ENCODE data around the gene PGGHG. TPM values are rescaled to one million over a fixed set of nuclear protein-coding genes. Genes with fewer than 3 reads are reported as not detected.

Gene PGGHG
- 14.0 TPM for total RNA-seq

DNA sequence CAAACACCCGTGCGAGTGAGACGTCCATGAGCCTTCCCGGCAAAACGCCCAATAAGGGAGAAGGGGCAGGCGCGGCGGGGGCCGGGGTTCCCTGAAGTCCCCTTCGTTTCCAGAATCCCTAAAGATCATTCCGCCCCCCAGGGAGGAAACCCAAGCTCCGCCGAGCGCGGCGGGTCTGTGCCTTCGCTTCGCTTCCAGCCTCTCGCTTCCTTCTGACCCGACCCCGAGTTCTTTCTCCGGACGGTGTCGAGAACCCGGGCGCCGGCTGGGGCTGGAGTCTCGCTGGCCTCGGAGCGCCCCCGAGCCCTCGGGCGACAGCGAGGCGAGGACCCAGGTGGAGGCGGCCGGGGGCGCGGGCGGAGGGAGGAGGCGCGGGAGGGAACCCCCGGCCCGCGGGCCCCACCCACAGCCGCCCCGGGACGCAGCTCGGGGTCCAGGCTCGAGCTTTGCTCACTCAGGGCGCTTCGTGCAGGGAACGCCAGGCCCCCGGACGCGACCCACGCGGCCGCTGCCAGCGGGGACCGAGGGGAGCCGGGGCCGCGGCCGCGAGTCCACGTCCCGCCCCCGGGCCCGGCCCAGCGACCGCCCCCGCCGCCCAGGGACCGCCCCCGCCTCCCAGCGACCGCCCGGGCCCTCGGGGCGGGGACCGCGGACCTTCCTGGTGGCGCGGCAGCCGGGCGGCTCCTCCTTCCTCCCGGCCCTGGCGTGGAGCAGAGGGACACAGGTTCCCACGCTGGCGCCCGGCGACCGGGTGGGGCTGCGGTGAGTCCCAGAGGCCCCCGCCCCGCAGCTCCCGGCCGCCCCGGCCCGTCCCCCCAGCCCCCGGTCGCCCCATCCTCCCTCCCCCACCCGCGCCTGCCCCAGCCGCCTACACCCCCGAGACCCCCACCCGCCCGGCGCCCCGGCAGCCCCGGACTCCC is at the start of gene PGGHG:
Gene PGGHG (plus strand): TSS at position 649 of the 920 bp plus-strand sequence. CDS start 691 bp downstream, outside the sequence.
- peak; percentile 54 for DNase-seq

- no peak for DNase-seq
Observed at GRCh38 chr11:240315-240714, 48.6 kb upstream of the PGGHG start.

- DNase-seq, result no peak
Observed at GRCh38 chr11:241634-242033, 47.3 kb upstream of the PGGHG start.

DNA sequence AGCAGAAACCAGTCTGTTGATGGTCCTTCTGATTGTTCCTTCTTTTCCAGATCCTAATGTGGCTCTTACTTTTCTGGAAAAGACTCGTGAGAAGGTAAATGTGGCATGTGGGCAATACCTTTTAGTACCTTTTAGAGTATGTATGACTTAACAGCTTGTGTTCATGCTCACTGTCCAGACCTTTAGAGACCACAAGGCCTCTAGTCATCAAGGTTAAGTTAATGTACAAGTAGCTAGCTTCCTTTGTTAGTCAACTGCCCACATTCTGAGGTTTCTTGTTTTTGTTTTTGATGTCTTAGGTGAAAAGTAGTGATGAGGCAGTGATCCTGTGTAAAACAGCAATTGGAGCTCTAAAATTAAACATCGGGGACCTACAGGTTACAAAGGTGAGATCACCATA is 44.5 kb upstream of the PGGHG start:
- DNase-seq, result no peak

DNA sequence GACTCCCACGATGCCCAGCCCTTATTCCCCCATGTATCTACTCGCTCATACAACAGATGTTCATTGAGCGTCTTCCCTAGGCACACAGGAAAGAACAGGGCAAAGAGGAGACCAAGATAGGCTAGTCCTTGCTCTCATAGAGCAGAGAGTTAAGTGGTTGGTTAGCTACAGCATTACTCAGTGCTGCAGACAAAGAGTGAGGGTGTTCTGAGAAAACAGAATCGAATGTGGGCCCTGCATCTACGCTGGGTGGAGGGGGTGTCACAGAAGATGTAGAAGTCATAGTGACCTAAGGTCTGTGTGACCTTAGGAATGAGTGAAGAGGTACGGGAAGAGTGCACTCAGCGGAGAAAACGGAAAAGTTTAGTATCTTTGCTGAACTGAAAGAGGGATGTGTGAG is 39.9 kb upstream of the PGGHG start:
- DNase-seq, result no peak

- DNase-seq, result no peak
Observed at GRCh38 chr11:250274-250673, 38.7 kb upstream of the PGGHG start.

GRCh38 chr11:250740-251299 is 38.1 kb upstream of the PGGHG start:
- DNase-seq, result peak; percentile 60

GRCh38 chr11:251550-251949 is 37.4 kb upstream of the PGGHG start:
- DNase-seq, result no peak

DNA sequence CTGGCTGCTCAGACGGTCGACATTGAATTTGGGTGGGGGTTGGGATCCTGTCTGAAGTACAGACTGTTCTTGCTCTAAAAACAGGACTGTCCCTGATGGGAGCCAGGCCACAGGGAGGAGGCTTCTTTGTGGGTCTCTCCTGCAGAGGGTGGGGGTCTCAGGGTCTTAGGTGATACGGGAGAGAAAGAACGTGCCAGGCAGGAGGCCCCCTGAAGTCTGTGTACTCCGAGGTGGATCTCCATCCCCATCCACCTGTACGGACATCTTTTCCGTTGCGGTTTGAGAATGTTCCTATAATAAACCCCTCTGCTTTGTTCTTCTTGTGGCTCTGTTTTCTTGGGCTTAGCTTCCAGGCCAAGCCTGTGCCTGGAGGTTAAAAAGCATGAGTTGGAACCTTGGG is 36.3 kb upstream of the PGGHG start:
- no peak for DNase-seq

- no peak for DNase-seq
Observed at GRCh38 chr11:253160-253885, 35.6 kb upstream of the PGGHG start.

- no peak for DNase-seq
Observed at GRCh38 chr11:253886-254270, 35.0 kb upstream of the PGGHG start.

DNA sequence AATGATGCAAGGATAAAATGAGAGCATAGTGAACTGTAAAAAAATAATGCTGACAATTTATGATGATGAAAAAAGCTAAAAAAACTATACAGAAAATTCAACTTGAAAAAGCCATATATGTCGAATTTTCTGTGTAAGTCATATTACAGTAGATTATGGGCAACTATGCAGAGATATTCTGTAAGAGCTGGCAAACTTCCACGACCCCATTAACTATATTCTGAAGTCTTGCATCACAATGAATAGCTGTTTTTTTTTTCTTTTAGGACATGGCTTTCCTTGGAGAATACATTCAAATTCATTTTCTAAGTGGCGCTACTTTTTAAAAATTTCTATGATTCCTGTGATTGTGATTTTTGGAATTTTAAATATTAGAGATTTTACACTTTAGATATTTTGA is 33.8 kb upstream of the PGGHG start:
- no peak for DNase-seq

DNA sequence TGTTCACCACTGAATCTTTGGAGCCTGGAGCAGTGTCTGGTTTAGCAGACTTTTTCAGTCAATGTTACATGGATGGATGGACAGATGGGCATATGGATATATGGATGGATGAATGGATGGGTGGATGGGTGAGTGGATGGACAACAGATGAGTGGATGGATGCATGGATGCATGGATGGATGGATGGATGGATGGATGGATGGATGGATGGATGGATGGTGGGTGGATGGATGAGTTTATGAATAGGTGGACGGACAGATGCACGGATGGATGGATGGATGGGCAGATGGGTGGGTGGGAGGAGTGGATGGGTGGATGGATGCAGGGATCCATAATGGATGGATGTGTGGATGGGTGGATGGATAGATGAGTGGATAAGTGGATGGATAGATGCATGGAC is 33.1 kb upstream of the PGGHG start:
- no peak for DNase-seq

GRCh38 chr11:256952-257737 is 31.8 kb upstream of the PGGHG start:
- DNase-seq, result no peak

- DNase-seq, result no peak
Observed at GRCh38 chr11:257766-258493, 31.0 kb upstream of the PGGHG start.

GRCh38 chr11:259413-259812 is 29.5 kb upstream of the PGGHG start:
- no peak for DNase-seq

DNA sequence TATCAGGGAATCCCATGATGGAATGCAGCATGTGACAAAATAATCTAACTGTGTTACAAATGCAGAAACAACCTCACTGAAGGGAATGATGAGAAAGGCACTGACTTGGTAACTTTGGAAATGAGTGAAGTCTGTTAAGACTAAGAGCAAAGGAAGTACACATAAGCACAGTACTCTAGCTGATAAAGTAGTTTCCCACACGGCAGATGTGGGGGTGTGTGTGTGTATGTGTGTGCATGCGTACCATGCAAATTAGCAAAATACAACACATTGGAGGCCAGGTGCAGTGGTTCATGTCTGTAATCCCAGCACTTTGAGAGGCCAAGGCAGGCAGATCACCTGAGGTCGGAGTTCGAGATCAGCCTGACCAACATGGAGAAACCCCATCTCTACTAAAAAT is 27.3 kb upstream of the PGGHG start:
- DNase-seq, result no peak

DNA sequence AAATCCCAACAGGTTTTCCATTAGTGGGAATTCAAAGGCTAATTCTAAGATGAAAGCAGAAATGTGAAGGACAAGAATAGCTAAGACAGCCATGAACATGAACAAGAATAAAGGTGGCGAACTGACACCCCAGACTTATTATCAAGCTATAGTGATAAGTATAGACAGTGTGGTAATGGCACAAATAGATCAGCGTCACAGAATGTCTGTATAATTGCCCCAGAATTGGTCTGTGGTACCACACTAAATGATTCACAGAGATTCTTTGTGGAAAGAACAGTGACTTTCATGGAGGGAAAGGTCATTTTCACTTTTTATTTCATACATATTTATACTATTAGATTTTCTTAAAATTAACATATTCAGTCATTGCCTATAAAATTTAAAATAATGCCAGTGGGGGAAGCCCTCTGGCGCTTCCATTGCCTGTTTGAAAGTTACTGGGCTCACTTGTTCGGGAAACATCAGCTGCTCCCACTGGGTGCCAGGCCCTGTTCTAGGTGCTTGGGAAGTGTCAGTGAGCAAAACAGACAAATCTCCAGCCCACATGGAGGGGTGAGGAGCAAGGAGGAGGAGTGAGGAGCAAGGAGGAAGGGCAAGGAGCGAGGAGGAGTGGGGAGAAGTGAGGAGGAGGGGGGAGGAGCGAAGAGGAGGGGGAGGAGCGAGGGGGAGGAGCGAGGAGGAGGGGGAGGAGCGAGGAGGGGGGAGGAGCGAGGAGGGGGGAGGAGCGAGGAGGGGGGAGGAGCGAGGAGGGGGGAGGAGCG is 22.1 kb upstream of the PGGHG start:
- no peak for DNase-seq

DNA sequence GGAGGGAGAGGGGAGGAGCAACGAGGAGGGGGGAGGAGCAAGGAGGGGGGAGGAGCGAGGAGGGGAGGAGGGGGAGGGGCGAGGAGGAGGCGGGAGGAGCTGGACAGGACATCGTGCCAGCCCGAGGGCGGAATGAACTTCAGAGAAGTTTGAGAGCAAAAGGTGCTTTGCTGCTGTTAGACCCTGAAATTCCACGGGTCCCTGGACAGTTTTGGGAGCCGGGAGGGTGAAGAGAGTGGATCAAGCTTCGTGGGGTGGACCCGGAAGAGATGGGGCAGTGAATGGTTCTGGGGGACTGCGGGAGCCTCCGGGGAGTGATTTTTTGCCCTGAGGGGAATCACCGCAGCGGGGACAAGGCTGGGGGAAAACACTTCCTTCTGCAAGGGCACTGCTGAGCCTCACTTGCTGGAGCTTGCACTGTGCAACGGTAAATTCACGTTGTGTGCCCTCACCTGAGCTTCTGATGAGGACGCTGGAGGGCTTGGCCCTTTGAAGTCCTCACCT is 21.4 kb upstream of the PGGHG start:
- DNase-seq, result no peak

DNA sequence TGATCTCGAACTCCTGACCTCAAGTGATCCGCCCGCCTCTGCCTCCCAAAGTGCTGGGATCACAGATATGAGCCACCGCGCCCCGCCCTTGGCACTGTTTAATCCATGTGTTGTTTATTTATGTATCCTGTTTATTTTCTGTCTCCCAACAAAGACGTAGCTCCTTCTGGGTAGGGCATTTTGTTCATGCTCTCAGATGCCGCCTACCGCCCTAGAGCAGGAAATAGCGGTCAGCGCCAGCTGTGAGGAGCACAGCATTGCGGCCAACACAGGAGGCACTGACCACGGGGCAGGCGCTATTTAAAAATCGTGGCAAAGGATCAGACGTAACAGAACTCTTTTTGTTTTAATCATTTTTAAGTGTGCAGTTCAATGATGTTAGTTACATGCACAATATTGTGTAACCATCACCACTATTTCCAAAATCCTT is 20.2 kb upstream of the PGGHG start:
- DNase-seq, result peak; percentile 32
